MM.1S (cell line): ENCODE measurements around the gene TYSND1.

ENCODE experiments used
- EZH2 ChIP-seq: fragments of 300-600 bp; sonication (generic); optimal IDR thresholded peaks from 2 replicates; pipeline ENCODE3; 2017; ENCODE audit warnings: low read depth, mild to moderate bottlenecking, antibody characterized with exemption, low read length, mixed read lengths
- EZH2phosphoT487 ChIP-seq: fragments of 300-600 bp; sonication (generic); IDR thresholded peaks from 2 replicates; pipeline ENCODE4 v1.6.1; 2018; ENCODE audit warnings: antibody characterized with exemption, low read length
- TF ChIP-seq, protein P1 (sequence below): fragments of 300-600 bp; sonication (generic); IDR thresholded peaks from 2 replicates; pipeline ENCODE4 v1.5.1; 2016; ENCODE audit warnings: antibody characterized with exemption, low read length, mixed read lengths

DNA sequence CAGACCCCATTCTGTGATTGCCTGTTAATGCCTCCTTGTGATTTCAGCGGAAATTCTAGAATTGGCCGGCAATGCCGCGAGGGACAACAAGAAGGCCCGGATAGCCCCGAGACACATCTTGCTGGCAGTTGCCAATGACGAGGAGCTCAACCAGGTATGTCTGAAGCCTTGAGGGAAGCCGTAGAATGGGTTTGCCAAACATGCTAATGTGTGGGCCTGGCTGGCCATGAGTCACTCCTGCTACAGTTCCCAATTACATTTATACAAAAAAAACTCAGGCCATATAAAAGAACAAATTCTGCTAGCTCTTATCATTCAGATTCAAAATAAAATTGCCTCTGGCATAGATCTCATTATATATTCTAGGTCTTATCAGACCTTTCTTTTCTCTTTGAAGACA lies 56.5 kb downstream of the TYSND1 start:
- TF ChIP-seq, protein P1, sequence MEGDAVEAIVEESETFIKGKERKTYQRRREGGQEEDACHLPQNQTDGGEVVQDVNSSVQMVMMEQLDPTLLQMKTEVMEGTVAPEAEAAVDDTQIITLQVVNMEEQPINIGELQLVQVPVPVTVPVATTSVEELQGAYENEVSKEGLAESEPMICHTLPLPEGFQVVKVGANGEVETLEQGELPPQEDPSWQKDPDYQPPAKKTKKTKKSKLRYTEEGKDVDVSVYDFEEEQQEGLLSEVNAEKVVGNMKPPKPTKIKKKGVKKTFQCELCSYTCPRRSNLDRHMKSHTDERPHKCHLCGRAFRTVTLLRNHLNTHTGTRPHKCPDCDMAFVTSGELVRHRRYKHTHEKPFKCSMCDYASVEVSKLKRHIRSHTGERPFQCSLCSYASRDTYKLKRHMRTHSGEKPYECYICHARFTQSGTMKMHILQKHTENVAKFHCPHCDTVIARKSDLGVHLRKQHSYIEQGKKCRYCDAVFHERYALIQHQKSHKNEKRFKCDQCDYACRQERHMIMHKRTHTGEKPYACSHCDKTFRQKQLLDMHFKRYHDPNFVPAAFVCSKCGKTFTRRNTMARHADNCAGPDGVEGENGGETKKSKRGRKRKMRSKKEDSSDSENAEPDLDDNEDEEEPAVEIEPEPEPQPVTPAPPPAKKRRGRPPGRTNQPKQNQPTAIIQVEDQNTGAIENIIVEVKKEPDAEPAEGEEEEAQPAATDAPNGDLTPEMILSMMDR = no peak
- TF ChIP-seq EZH2 = no peak
- TF ChIP-seq EZH2phosphoT487 = no peak
